ENCODE measurements around the gene RPS15. TPM values are rescaled to one million over a fixed set of nuclear protein-coding genes. Genes with fewer than 3 reads are reported as not detected.

RPS15 gene
- total and polyA plus RNA-seq, 2 of the 13 experiments (the other 11 are each of a cell fraction or from before 2014, with no cell fraction given): 695 to 1,411 TPM

DNA sequence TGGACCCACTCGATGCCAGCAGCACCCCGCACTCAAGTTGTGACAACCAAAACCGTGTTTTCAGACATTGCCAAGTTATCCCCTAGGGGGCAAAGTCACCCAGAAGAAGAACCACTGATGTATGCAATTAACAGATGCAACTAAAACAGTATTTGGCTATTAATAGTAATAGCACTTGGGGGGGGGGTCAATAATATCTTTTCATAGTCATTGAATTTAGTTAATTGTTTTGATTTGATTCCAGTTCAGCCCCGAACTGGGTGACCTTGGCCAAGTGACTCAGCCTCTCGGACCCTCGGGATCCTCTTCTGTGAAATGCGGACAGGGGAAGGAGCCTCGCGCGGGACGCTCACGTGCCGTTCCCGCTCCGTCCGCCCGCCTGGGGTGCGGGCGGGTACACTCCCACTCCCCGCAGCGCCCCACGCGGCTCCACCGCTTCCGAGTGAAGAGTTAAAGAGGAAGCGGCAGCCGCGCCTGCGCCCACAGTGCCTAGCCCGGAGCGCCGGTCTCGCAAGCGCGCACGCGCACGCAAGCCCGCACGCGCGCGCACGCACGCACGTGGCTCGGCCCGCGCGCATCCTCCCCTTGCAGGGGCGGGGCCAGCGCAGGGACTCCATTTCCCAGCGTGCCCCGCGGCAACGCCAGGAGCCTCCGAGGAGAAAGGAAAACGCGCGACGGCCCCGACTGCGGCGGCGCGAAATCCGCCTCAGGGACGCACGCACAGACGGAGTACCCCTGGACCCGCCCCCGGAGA, 31.2 kb upstream of the RPS15 start (continued):
- TF ChIP-seq, protein P1, sequence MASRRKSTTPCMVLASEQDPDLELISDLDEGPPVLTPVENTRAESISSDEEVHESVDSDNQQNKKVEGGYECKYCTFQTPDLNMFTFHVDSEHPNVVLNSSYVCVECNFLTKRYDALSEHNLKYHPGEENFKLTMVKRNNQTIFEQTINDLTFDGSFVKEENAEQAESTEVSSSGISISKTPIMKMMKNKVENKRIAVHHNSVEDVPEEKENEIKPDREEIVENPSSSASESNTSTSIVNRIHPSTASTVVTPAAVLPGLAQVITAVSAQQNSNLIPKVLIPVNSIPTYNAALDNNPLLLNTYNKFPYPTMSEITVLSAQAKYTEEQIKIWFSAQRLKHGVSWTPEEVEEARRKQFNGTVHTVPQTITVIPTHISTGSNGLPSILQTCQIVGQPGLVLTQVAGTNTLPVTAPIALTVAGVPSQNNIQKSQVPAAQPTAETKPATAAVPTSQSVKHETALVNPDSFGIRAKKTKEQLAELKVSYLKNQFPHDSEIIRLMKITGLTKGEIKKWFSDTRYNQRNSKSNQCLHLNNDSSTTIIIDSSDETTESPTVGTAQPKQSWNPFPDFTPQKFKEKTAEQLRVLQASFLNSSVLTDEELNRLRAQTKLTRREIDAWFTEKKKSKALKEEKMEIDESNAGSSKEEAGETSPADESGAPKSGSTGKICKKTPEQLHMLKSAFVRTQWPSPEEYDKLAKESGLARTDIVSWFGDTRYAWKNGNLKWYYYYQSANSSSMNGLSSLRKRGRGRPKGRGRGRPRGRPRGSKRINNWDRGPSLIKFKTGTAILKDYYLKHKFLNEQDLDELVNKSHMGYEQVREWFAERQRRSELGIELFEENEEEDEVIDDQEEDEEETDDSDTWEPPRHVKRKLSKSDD (CRISPR knock-in tag; IDR thresholded peaks at IDR 0.05; ENCODE audit: low read depth): 0 out of 2 replicates have a peak, but pooled peaks have one; percentile 21
- TF ChIP-seq ZNF333 (CRISPR knock-in tag; IDR thresholded peaks at IDR 0.05; ENCODE audit: borderline replicate concordance) (0 out of 2 replicates have a peak, but pooled peaks have one; percentile 60), POLR2G (IDR thresholded peaks at IDR 0.05; ENCODE audit: low read depth, low read length) (peak; percentile 71), IRF2 (CRISPR knock-in tag; IDR thresholded peaks at IDR 0.05) (peak; percentile 35; the same call in 1 of the 2 replicates), ZNF264 (CRISPR knock-in tag; IDR thresholded peaks at IDR 0.05) (no peak), ETV5 (CRISPR knock-in tag; IDR thresholded peaks at IDR 0.05; ENCODE audit: borderline replicate concordance) (no peak; the same call in 1 of the 2 replicates), ZNF780A (CRISPR knock-in tag; IDR thresholded peaks at IDR 0.05) (no peak), PCBP2 (optimal IDR thresholded peaks at IDR 0.05; ENCODE audit: low read depth, low read length, poor library complexity, severe bottlenecking) (no peak), MAZ (IDR thresholded peaks at IDR 0.05; ENCODE audit: borderline replicate concordance, low read depth, low read length) (peak; percentile 63), MAZ (CRISPR knock-in tag; IDR thresholded peaks at IDR 0.05; ENCODE audit: low read depth) (0 out of 2 replicates have a peak, but pooled peaks have one; percentile 28), KDM5A (IDR thresholded peaks at IDR 0.05; ENCODE audit: borderline replicate concordance, low read length) (no peak; the same call in 1 of the 2 replicates), ZNF788 (CRISPR knock-in tag; IDR thresholded peaks at IDR 0.05; ENCODE audit: borderline replicate concordance) (peak; percentile 73; the same call in 1 of the 2 replicates), SP2 (CRISPR knock-in tag; IDR thresholded peaks at IDR 0.05) (peak; percentile 78), MTA1 (CRISPR knock-in tag; IDR thresholded peaks at IDR 0.05; ENCODE audit: borderline replicate concordance) (peak; percentile 72; the same call in 1 of the 2 replicates), ATF7-NPFF (CRISPR knock-in tag; IDR thresholded peaks at IDR 0.05; ENCODE audit: low read depth) (peak; percentile 65), ZBTB7B (CRISPR knock-in tag; IDR thresholded peaks at IDR 0.05) (peak; percentile 64; the same call in 1 of the 2 replicates)
- TF ChIP-seq, protein P2, sequence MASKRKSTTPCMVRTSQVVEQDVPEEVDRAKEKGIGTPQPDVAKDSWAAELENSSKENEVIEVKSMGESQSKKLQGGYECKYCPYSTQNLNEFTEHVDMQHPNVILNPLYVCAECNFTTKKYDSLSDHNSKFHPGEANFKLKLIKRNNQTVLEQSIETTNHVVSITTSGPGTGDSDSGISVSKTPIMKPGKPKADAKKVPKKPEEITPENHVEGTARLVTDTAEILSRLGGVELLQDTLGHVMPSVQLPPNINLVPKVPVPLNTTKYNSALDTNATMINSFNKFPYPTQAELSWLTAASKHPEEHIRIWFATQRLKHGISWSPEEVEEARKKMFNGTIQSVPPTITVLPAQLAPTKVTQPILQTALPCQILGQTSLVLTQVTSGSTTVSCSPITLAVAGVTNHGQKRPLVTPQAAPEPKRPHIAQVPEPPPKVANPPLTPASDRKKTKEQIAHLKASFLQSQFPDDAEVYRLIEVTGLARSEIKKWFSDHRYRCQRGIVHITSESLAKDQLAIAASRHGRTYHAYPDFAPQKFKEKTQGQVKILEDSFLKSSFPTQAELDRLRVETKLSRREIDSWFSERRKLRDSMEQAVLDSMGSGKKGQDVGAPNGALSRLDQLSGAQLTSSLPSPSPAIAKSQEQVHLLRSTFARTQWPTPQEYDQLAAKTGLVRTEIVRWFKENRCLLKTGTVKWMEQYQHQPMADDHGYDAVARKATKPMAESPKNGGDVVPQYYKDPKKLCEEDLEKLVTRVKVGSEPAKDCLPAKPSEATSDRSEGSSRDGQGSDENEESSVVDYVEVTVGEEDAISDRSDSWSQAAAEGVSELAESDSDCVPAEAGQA (IDR thresholded peaks at IDR 0.05; ENCODE audit: low read depth): peak; percentile 45; the same call in 1 of the 2 replicates
- TF ChIP-seq, protein P2 (CRISPR knock-in tag; IDR thresholded peaks at IDR 0.05; ENCODE audit: borderline replicate concordance): 0 out of 2 replicates have a peak, but pooled peaks have one; percentile 28
- TF ChIP-seq, protein P3, sequence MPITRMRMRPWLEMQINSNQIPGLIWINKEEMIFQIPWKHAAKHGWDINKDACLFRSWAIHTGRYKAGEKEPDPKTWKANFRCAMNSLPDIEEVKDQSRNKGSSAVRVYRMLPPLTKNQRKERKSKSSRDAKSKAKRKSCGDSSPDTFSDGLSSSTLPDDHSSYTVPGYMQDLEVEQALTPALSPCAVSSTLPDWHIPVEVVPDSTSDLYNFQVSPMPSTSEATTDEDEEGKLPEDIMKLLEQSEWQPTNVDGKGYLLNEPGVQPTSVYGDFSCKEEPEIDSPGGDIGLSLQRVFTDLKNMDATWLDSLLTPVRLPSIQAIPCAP (CRISPR knock-in tag; IDR thresholded peaks at IDR 0.05; ENCODE audit: low read depth): no peak
